ENCODE results near the gene RNF151.

GRCh38 chr16:1936945-1937479 lies 29.6 kb upstream of the RNF151 start:
- TF ChIP-seq CTCF (IDR thresholded peaks at IDR 0.05; ENCODE audit: low read depth, low read length) (no peak), EZH2phosphoT487 (IDR thresholded peaks at IDR 0.05; ENCODE audit: low read depth) (no peak)

All from OCI-LY3 (cell line).